Neural cell (in vitro differentiated cells): Measurements from ENCODE around the gene FAM83F. TPM values are rescaled to one million over a fixed set of nuclear protein-coding genes. Genes with fewer than 3 reads are reported as not detected.
"Not testable (repeated sequence)": the region's sequence is repeated elsewhere in the genome, so short reads cannot be mapped to it uniquely, and the experiment has no call there.

Experiments used
- H2AFZ ChIP-seq: fragments of 200-600, 300-800 bp; sonication (generic), shearing (Covaris generic); 2 replicates; pipeline ENCODE4 v1.6.0; 2014; ENCODE audit warnings: low read depth, mild to moderate bottlenecking, antibody characterized with exemption, low read length, moderate library complexity
- H3F3A ChIP-seq: fragments of 200-600 bp; shearing (Covaris generic); 2 replicates; pipeline ENCODE4 v1.6.1; 2016; ENCODE audit warnings: mild to moderate bottlenecking, moderate library complexity, mixed read lengths, antibody characterized with exemption, low read length; ENCODE audit not compliant: insufficient read depth, poor library complexity, severe bottlenecking
- H3K27ac ChIP-seq: fragments of 200-600, 300-800 bp; sonication (generic), shearing (Covaris generic); 2 replicates; pipeline ENCODE4 v1.5.1; 2014; ENCODE audit warnings: mild to moderate bottlenecking, low read length, moderate library complexity
- H3K27me3 ChIP-seq: fragments of 300-800, 200-600 bp; sonication (generic), shearing (Covaris generic); 2 replicates; pipeline ENCODE4 v1.6.0; 2014; ENCODE audit warnings: mild to moderate bottlenecking, low read depth, low read length, moderate library complexity; ENCODE audit not compliant: insufficient read depth
- H3K36me3 ChIP-seq: fragments of 300-800, 200-600 bp; sonication (generic), shearing (Covaris generic); 2 replicates; pipeline ENCODE4 v1.5.1; 2014; ENCODE audit warnings: mild to moderate bottlenecking, antibody characterized with exemption, low read length, moderate library complexity; ENCODE audit not compliant: insufficient read depth
- H3K4me2 ChIP-seq: fragments of 300-800, 200-600 bp; sonication (generic), shearing (Covaris generic); 2 replicates; pipeline ENCODE4 v1.6.0; 2014; ENCODE audit warnings: mild to moderate bottlenecking, low read length
- H3K4me3 ChIP-seq: fragments of 300-800, 200-600 bp; sonication (generic), shearing (Covaris generic); 2 replicates; pipeline ENCODE4 v1.5.1; 2014; ENCODE audit warnings: mild to moderate bottlenecking, low read length, moderate library complexity
- H3K79me2 ChIP-seq: fragments of 200-600 bp; shearing (Covaris generic); replicated peaks from 2 replicates; pipeline ENCODE4 v1.6.0; 2014; ENCODE audit warnings: mild to moderate bottlenecking, low read length, moderate library complexity; ENCODE audit not compliant: insufficient read depth
- H3K9ac ChIP-seq: fragments of 300-800, 200-600 bp; sonication (generic), shearing (Covaris generic); 2 replicates; pipeline ENCODE4 v1.6.1; 2016; ENCODE audit warnings: mild to moderate bottlenecking, low read length, mixed read lengths
- H3K9me2 ChIP-seq: fragments of 200-600 bp; shearing (Covaris generic); 2 replicates; pipeline ENCODE4 v1.6.1; 2016; ENCODE audit warnings: mild to moderate bottlenecking, low read length, mixed read lengths; ENCODE audit not compliant: insufficient read depth
- H3K9me3 ChIP-seq: fragments of 200-600, 300-800 bp; sonication (generic), shearing (Covaris generic); 2 replicates; pipeline ENCODE4 v1.6.1; 2016; ENCODE audit warnings: mild to moderate bottlenecking, mixed run types, low read length, moderate library complexity, mixed read lengths
- H4K20me1 ChIP-seq: fragments of 200-600 bp; shearing (Covaris generic); 2 replicates; pipeline ENCODE4 v1.6.1; 2016; ENCODE audit warnings: mild to moderate bottlenecking, mixed run types; ENCODE audit not compliant: insufficient read depth
- CTCF ChIP-seq: fragments of 450-650 bp; IDR thresholded peaks from 2 replicates; pipeline ENCODE4 v1.5.1; 2014; ENCODE audit warnings: antibody characterized with exemption, mild to moderate bottlenecking, moderate library complexity; ENCODE audit not compliant: poor library complexity, severe bottlenecking
- EP300 ChIP-seq: fragments of 450-650 bp; conservative IDR thresholded peaks from 2 replicates; pipeline ENCODE4 v1.6.1; 2014; ENCODE audit warnings: antibody characterized with exemption, mild to moderate bottlenecking, moderate library complexity; ENCODE audit not compliant: poor library complexity, severe bottlenecking
- EZH2 ChIP-seq: fragments of 200-600, 300-800 bp; shearing (Covaris generic), sonication (generic); IDR thresholded peaks from 2 replicates; pipeline ENCODE4 v1.6.1; 2014; ENCODE audit warnings: antibody characterized with exemption, low read length, borderline replicate concordance, mild to moderate bottlenecking; ENCODE audit not compliant: insufficient read depth, poor library complexity, severe bottlenecking
- MXI1 ChIP-seq: fragments of 450-650 bp; conservative IDR thresholded peaks from 2 replicates; pipeline ENCODE4 v1.6.1; 2014; ENCODE audit warnings: antibody characterized with exemption, mild to moderate bottlenecking; ENCODE audit not compliant: poor library complexity, severe bottlenecking
- POLR2AphosphoS5 ChIP-seq: IDR thresholded peaks from 2 replicates; pipeline ENCODE4 v1.6.1; 2012
- RAD21 ChIP-seq: fragments of 450-650 bp; conservative IDR thresholded peaks from 2 replicates; pipeline ENCODE4 v1.6.1; 2014; ENCODE audit warnings: antibody characterized with exemption, mild to moderate bottlenecking, moderate library complexity
- SMC3 ChIP-seq: fragments of 450-650 bp; conservative IDR thresholded peaks from 2 replicates; pipeline ENCODE4 v1.6.1; 2014; ENCODE audit warnings: antibody characterized with exemption, mild to moderate bottlenecking, moderate library complexity; ENCODE audit not compliant: poor library complexity
- TAF1 ChIP-seq: IDR thresholded peaks from 2 replicates; pipeline ENCODE4 v1.6.1; 2012; ENCODE audit warnings: low read depth
- polyA plus RNA-seq: library from polyadenylated mRNA; depleted of rRNA; stranded (reverse); fragments of >200 nt; gene quantifications from 2 replicates; pipeline ENCODE4 v1.2.3, GENCODE V29; 2014
- TF ChIP-seq, protein P1 (sequence below): IDR thresholded peaks from 2 replicates; pipeline ENCODE4 v1.6.1; 2012; ENCODE audit warnings: borderline replicate concordance

FAM83F gene
- polyA plus RNA-seq, 1 donor from 2014 or later: 0.42 TPM

DNA sequence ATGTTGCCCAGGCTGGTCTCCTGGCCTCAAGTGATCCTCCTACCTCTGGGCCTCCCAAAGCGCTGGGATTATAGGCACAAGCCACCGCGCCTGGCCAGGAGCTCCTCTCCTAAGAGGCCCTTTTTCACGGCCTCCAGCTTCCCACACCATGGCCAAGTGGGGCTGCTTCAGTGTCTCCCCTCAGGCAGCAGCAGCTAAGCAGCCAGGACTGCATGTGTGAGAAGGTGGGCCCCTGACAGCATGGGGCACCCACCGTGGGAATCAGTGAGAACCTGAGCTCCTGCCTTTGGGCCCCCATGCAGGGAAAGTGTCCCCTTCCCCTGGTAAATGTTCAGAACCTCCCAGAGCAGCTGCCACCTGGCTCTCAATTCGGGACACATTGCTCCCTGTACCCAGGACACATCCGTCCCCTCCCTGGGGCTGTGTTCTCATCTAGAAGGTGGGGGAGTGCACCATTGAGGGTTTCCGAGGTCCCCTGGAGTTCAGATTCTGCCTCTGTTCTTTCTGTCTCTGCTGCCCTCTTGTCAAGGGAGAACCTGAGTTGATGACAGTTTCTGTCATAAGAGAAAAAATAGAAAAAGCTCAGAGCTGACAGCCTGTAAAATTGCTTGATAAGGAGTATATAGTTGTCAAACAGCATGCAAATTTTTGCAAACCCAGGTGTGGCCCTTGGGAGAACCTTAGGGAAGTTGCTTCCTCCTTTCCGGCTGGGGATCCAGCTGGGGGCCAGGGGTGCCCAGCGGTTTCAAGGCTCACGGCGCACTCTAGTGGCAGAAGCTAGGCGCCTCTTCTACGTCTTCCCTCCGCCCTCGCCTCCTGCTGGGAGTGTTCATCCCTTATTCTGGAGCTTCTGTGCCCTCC lies 29.7 kb downstream of the FAM83F start:
- no peak overlapping the region for H2AFZ ChIP-seq
- no peaks in the 10 kb centered on the region for H3K36me3 ChIP-seq
- peak overlapping the region; percentile 22 for H3K9ac ChIP-seq
- no peaks in the 10 kb centered on the region for H3F3A ChIP-seq
- H3K9me2 ChIP-seq: no peaks in the 10 kb centered on the region
- TF ChIP-seq MXI1 (no peak), POLR2AphosphoS5 (no peak), EP300 (peak; percentile 55), SMC3 (peak; percentile 99), CTCF (peak; percentile 97), TAF1 (no peak), EZH2 (no peak), RAD21 (peak; percentile 96)
- TF ChIP-seq, protein P1, sequence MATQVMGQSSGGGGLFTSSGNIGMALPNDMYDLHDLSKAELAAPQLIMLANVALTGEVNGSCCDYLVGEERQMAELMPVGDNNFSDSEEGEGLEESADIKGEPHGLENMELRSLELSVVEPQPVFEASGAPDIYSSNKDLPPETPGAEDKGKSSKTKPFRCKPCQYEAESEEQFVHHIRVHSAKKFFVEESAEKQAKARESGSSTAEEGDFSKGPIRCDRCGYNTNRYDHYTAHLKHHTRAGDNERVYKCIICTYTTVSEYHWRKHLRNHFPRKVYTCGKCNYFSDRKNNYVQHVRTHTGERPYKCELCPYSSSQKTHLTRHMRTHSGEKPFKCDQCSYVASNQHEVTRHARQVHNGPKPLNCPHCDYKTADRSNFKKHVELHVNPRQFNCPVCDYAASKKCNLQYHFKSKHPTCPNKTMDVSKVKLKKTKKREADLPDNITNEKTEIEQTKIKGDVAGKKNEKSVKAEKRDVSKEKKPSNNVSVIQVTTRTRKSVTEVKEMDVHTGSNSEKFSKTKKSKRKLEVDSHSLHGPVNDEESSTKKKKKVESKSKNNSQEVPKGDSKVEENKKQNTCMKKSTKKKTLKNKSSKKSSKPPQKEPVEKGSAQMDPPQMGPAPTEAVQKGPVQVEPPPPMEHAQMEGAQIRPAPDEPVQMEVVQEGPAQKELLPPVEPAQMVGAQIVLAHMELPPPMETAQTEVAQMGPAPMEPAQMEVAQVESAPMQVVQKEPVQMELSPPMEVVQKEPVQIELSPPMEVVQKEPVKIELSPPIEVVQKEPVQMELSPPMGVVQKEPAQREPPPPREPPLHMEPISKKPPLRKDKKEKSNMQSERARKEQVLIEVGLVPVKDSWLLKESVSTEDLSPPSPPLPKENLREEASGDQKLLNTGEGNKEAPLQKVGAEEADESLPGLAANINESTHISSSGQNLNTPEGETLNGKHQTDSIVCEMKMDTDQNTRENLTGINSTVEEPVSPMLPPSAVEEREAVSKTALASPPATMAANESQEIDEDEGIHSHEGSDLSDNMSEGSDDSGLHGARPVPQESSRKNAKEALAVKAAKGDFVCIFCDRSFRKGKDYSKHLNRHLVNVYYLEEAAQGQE: no peak
- H3K9me3 ChIP-seq: no peaks in the 10 kb centered on the region
- no peak overlapping the region for H3K4me2 ChIP-seq
- H3K27me3 ChIP-seq: no peaks in the 10 kb centered on the region
- no peaks in the 10 kb centered on the region for H3K79me2 ChIP-seq
- H3K27ac ChIP-seq: peak overlapping the region; percentile 59
- H3K4me3 ChIP-seq: peak overlapping the region; percentile 42
- no peaks in the 10 kb centered on the region for H4K20me1 ChIP-seq

- not testable (repeated sequence) for H3K36me3 ChIP-seq, H3K27ac ChIP-seq, H3F3A ChIP-seq, H2AFZ ChIP-seq, H3K4me3 ChIP-seq, H3K9me2 ChIP-seq, H4K20me1 ChIP-seq, H3K9ac ChIP-seq, H3K27me3 ChIP-seq, H3K4me2 ChIP-seq, H3K9me3 ChIP-seq, H3K79me2 ChIP-seq
Observed at GRCh38 chr22:40025062-40025379, 30.3 kb downstream of the FAM83F start.
